HepG2 (cell line): ENCODE results near the gene SYNDIG1.

Experiments
- BRCA1 ChIP-seq: sonication (generic); formaldehyde crosslinking; IDR thresholded peaks from 2 replicates; pipeline ENCODE4 v1.4.0; 2020; ENCODE audit warnings: missing genetic modification reagents
- EP300 ChIP-seq, 3 experiments: sonication (generic) in 1 of 3; formaldehyde crosslinking in 1 of 3; IDR thresholded peaks; 2 replicates each; pipeline versions ENCODE4 v1.5.1 to v1.6.1; 2011 to 2020; ENCODE audit warnings: low read depth in 2 of 3, low read length in 2 of 3, borderline replicate concordance in 1 of 3, improper control_type of control experiment in 1 of 3, mild to moderate bottlenecking in 1 of 3, missing genetic modification reagents in 1 of 3, moderate library complexity in 1 of 3
- EZH2 ChIP-seq: conservative IDR thresholded peaks from 2 replicates; pipeline ENCODE4 v1.6.1; 2012; ENCODE audit warnings: mild to moderate bottlenecking, low read depth, low read length, moderate library complexity
- FOXK2 ChIP-seq: fragments of 450-650 bp; IDR thresholded peaks from 2 replicates; pipeline ENCODE4 v1.6.1; 2016
- HMG20B ChIP-seq: conservative IDR thresholded peaks from 2 replicates; pipeline ENCODE4 v1.6.1; 2016; ENCODE audit warnings: missing genetic modification reagents, missing compliant biosample characterization
- NR2F2 ChIP-seq: IDR thresholded peaks from 2 replicates; pipeline ENCODE4 v1.6.1; 2012; ENCODE audit warnings: low read depth, inconsistent platforms, borderline replicate concordance
- POLR2A ChIP-seq, 2 experiments: IDR thresholded peaks; 2 replicates each; pipeline ENCODE4 v1.6.1; 2011; ENCODE audit warnings: low read depth in 2 of 2, low read length in 2 of 2, mild to moderate bottlenecking in 1 of 2, moderate library complexity in 1 of 2; ENCODE audit not compliant: insufficient read depth in 1 of 2
- PRPF4 ChIP-seq: fragments of 200-400 bp; formaldehyde crosslinking; IDR thresholded peaks from 2 replicates; pipeline ENCODE4 v1.6.1; 2016; ENCODE audit warnings: low read length, low read depth; ENCODE audit not compliant: poor library complexity, severe bottlenecking
- TGIF2 ChIP-seq: IDR thresholded peaks from 2 replicates; pipeline ENCODE4 v1.6.1; 2016; ENCODE audit warnings: control low read depth, missing compliant biosample characterization
- ZKSCAN8 ChIP-seq: IDR thresholded peaks from 2 replicates; pipeline ENCODE4 v1.6.1; 2016; ENCODE audit warnings: borderline replicate concordance, missing genetic modification reagents, missing compliant biosample characterization
- ZNF124 ChIP-seq: sonication (generic); formaldehyde crosslinking; IDR thresholded peaks from 2 replicates; pipeline ENCODE4 v1.4.0; 2020; ENCODE audit warnings: missing genetic modification reagents
- TF ChIP-seq, protein P1 (sequence below): sonication (generic); formaldehyde crosslinking; IDR thresholded peaks from 2 replicates; pipeline ENCODE4 v1.4.0; 2020; ENCODE audit warnings: mild to moderate bottlenecking, missing genetic modification reagents
- TF ChIP-seq, protein P2 (sequence below): sonication (generic); formaldehyde crosslinking; IDR thresholded peaks from one replicate; pipeline ENCODE4 v1.5.1; 2020; ENCODE audit warnings: mild to moderate bottlenecking, missing genetic modification reagents; ENCODE audit errors: not compliant biosample characterization
- TF ChIP-seq, protein P3 (sequence below): sonication (generic); formaldehyde crosslinking; IDR thresholded peaks from 2 replicates; pipeline ENCODE4 v1.8.0; 2022; ENCODE audit warnings: mild to moderate bottlenecking, missing genetic modification reagents, moderate library complexity

DNA sequence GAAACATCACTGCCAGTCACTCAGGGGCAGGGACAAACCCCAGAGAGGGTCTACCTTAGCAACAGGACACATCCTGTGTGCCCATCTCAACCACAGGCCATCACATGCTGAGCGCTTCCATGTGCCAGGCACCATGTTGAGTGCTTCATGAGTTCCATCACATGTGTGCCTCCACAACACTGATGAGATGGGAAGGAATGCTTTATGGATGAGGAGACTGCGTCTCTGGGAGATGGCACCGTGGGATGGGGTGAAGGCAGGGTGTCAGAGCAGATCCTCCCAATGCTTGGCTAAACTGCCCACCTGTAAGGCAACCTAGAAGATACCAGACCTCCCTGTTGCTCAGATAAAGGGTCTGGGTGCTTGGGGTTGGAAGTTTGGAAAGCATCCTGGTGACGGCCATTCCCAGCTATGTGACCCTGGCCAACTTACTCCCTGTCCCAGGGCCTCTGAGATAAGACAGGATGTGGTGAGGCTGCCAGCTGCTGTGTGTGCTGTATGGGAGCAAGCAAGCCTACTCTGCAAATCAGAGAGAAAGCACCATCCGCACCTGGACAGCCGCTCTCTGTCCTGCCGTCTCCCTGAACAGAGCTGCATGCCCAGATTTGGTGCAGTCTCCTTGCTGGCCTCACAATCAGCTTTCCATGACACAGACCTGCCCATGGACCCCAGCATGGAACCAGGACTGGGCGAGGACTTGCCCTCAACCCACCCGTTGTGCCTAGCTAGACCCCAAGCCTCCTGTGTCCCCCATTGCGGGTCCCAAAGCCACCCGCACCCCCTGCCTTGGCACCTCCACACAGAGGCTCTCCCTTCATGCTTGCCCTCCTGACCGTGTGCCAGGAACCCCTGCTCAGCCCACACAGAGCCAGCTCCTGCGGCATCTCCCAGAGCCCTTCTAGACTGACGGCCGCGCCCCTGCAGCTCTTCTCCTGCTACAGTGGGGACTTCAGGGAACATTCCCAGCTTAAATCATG is 143.7 kb downstream of the SYNDIG1 start:
- TF ChIP-seq NR2F2 (no peak), ZNF124 (CRISPR knock-in tag) (no peak), PRPF4 (no peak), EZH2 (no peak), BRCA1 (CRISPR knock-in tag) (no peak), HMG20B (CRISPR knock-in tag) (no peak), EP300 (IDR thresholded peaks at IDR 0.05; ENCODE audit: low read depth in 2 of 2, low read length in 2 of 2) (no peak), EP300 (CRISPR knock-in tag; IDR thresholded peaks at IDR 0.05; ENCODE audit: borderline replicate concordance) (no peak), ZKSCAN8 (CRISPR knock-in tag) (no peak), TGIF2 (CRISPR knock-in tag) (no peak), FOXK2 (no peak), POLR2A (IDR thresholded peaks at IDR 0.05; ENCODE audit: insufficient read depth in 1 of 2, low read depth in 2 of 2, low read length in 2 of 2) (no peak)
- TF ChIP-seq, protein P1, sequence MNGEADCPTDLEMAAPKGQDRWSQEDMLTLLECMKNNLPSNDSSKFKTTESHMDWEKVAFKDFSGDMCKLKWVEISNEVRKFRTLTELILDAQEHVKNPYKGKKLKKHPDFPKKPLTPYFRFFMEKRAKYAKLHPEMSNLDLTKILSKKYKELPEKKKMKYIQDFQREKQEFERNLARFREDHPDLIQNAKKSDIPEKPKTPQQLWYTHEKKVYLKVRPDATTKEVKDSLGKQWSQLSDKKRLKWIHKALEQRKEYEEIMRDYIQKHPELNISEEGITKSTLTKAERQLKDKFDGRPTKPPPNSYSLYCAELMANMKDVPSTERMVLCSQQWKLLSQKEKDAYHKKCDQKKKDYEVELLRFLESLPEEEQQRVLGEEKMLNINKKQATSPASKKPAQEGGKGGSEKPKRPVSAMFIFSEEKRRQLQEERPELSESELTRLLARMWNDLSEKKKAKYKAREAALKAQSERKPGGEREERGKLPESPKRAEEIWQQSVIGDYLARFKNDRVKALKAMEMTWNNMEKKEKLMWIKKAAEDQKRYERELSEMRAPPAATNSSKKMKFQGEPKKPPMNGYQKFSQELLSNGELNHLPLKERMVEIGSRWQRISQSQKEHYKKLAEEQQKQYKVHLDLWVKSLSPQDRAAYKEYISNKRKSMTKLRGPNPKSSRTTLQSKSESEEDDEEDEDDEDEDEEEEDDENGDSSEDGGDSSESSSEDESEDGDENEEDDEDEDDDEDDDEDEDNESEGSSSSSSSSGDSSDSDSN (CRISPR knock-in tag) = no peak
- TF ChIP-seq, protein P2, sequence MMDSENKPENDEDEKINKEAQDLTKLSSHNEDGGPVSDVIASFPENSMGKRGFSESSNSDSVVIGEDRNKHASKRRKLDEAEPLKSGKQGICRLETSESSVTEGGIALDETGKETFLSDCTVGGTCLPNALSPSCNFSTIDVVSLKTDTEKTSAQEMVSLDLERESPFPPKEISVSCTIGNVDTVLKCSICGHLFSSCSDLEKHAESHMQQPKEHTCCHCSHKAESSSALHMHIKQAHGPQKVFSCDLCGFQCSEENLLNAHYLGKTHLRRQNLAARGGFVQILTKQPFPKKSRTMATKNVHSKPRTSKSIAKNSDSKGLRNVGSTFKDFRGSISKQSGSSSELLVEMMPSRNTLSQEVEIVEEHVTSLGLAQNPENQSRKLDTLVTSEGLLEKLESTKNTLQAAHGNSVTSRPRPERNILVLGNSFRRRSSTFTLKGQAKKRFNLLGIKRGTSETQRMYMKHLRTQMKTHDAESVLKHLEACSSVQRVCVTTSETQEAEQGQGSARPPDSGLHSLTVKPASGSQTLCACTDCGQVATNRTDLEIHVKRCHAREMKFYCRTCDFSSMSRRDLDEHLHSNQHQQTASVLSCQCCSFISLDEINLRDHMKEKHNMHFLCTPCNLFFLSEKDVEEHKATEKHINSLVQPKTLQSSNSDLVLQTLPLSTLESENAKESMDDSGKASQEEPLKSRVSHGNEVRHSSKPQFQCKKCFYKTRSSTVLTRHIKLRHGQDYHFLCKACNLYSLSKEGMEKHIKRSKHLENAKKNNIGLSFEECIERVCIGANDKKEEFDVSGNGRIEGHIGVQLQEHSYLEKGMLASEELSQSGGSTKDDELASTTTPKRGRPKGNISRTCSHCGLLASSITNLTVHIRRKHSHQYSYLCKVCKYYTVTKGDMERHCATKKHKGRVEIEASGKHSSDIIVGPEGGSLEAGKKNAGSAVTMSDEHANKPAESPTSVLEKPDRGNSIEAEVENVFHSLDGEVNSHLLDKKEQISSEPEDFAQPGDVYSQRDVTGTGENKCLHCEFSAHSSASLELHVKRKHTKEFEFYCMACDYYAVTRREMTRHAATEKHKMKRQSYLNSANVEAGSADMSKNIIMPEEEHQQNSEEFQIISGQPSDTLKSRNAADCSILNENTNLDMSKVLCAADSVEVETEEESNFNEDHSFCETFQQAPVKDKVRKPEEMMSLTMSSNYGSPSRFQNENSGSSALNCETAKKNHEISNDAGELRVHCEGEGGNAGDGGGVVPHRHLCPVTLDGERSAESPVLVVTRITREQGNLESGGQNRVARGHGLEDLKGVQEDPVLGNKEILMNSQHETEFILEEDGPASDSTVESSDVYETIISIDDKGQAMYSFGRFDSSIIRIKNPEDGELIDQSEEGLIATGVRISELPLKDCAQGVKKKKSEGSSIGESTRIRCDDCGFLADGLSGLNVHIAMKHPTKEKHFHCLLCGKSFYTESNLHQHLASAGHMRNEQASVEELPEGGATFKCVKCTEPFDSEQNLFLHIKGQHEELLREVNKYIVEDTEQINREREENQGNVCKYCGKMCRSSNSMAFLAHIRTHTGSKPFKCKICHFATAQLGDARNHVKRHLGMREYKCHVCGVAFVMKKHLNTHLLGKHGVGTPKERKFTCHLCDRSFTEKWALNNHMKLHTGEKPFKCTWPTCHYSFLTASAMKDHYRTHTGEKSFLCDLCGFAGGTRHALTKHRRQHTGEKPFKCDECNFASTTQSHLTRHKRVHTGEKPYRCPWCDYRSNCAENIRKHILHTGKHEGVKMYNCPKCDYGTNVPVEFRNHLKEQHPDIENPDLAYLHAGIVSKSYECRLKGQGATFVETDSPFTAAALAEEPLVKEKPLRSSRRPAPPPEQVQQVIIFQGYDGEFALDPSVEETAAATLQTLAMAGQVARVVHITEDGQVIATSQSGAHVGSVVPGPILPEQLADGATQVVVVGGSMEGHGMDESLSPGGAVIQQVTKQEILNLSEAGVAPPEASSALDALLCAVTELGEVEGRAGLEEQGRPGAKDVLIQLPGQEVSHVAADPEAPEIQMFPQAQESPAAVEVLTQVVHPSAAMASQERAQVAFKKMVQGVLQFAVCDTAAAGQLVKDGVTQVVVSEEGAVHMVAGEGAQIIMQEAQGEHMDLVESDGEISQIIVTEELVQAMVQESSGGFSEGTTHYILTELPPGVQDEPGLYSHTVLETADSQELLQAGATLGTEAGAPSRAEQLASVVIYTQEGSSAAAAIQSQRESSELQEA (CRISPR knock-in tag) = no peak
- TF ChIP-seq, protein P3, sequence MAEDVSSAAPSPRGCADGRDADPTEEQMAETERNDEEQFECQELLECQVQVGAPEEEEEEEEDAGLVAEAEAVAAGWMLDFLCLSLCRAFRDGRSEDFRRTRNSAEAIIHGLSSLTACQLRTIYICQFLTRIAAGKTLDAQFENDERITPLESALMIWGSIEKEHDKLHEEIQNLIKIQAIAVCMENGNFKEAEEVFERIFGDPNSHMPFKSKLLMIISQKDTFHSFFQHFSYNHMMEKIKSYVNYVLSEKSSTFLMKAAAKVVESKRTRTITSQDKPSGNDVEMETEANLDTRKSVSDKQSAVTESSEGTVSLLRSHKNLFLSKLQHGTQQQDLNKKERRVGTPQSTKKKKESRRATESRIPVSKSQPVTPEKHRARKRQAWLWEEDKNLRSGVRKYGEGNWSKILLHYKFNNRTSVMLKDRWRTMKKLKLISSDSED = no peak
